Neuronal stem cell (in vitro differentiated cells): ENCODE data around the gene RALGDS.

Experiments
- DNase-seq: peaks from one replicate; pipeline ENCODE4 v3.0.0-alpha.2; 2013; ENCODE audit warnings: low spot score
- H2AFZ ChIP-seq: one replicate; pipeline ENCODE4 v1.6.1; 2013; ENCODE audit warnings: mild to moderate bottlenecking, low read length, inconsistent platforms
- H2AK5ac ChIP-seq: 2 replicates; pipeline ENCODE4 v1.6.1; 2013; ENCODE audit warnings: low read depth, mild to moderate bottlenecking, inconsistent platforms, low read length, moderate library complexity, mixed read lengths
- H2BK120ac ChIP-seq: 2 replicates; pipeline ENCODE4 v1.6.1; 2013; ENCODE audit warnings: low read depth, mild to moderate bottlenecking, inconsistent platforms, low read length, moderate library complexity, mixed read lengths
- H2BK12ac ChIP-seq: one replicate; pipeline ENCODE4 v1.6.1; 2013; ENCODE audit warnings: low read length, inconsistent platforms
- H2BK15ac ChIP-seq: 2 replicates; pipeline ENCODE4 v1.6.1; 2013; ENCODE audit warnings: mild to moderate bottlenecking, low read length, inconsistent platforms, mixed read lengths
- H2BK5ac ChIP-seq: one replicate; pipeline ENCODE4 v1.6.1; 2013; ENCODE audit warnings: inconsistent platforms, mild to moderate bottlenecking, low read length, moderate library complexity
- H3K14ac ChIP-seq: one replicate; pipeline ENCODE4 v1.6.1; 2013; ENCODE audit warnings: low read length, inconsistent platforms
- H3K18ac ChIP-seq: 2 replicates; pipeline ENCODE4 v1.6.1; 2013; ENCODE audit warnings: low read length, inconsistent platforms
- H3K23ac ChIP-seq: 2 replicates; pipeline ENCODE4 v1.6.1; 2013; ENCODE audit warnings: low read depth, mild to moderate bottlenecking, mixed read lengths, low read length, inconsistent platforms; ENCODE audit not compliant: poor library complexity
- H3K27ac ChIP-seq: replicated peaks from 3 replicates; pipeline ENCODE4 v1.5.1; 2013; ENCODE audit warnings: low read length, inconsistent platforms
- H3K27me3 ChIP-seq, 3 experiments: 2 replicates each; pipeline ENCODE4 v1.6.1; 2013; ENCODE audit warnings: low read length in 3 of 3, mild to moderate bottlenecking in 2 of 3, inconsistent platforms in 1 of 3, low read depth in 1 of 3, mixed read lengths in 1 of 3, moderate library complexity in 1 of 3; ENCODE audit not compliant: control insufficient read depth in 3 of 3, insufficient read depth in 3 of 3
- H3K36me3 ChIP-seq, 2 donors: replicated peaks in 1 of 2; 2 replicates each; pipeline ENCODE4 v1.6.1; 2013; ENCODE audit warnings: low read length in 2 of 2; ENCODE audit not compliant: control insufficient read depth in 2 of 2, insufficient read depth in 2 of 2
- H3K4ac ChIP-seq: 2 replicates; pipeline ENCODE4 v1.6.1; 2013; ENCODE audit warnings: inconsistent platforms, mild to moderate bottlenecking, low read length, moderate library complexity
- H3K4me1 ChIP-seq, 2 donors: 1 replicate in 1 of 2; 2 replicates in 1 of 2; pipeline ENCODE4 v1.6.1; 2013; ENCODE audit warnings: low read length in 2 of 2, low read depth in 1 of 2; ENCODE audit not compliant: control insufficient read depth in 2 of 2, insufficient read depth in 1 of 2
- H3K4me2 ChIP-seq: one replicate; pipeline ENCODE4 v1.6.1; 2013; ENCODE audit warnings: mild to moderate bottlenecking, low read length, inconsistent platforms; ENCODE audit not compliant: insufficient read depth, poor library complexity, severe bottlenecking
- H3K4me3 ChIP-seq, 2 donors: 2 replicates each; pipeline ENCODE4 v1.5.1; 2013; ENCODE audit warnings: low read length in 2 of 2, mild to moderate bottlenecking in 2 of 2, inconsistent platforms in 1 of 2, moderate library complexity in 1 of 2
- H3K79me1 ChIP-seq: one replicate; pipeline ENCODE4 v1.6.1; 2013; ENCODE audit warnings: low read depth, mild to moderate bottlenecking, inconsistent platforms, low read length, moderate library complexity
- H3K9ac ChIP-seq: one replicate; pipeline ENCODE4 v1.6.1; 2013; ENCODE audit warnings: mild to moderate bottlenecking, low read depth, low read length, inconsistent platforms; ENCODE audit not compliant: poor library complexity
- H3K9me3 ChIP-seq, 2 donors: replicated peaks in 1 of 2; 2 replicates each; pipeline versions ENCODE3 to v1.6.1; 2013; ENCODE audit warnings: low read length in 2 of 2, mild to moderate bottlenecking in 2 of 2, inconsistent platforms in 1 of 2, low read depth in 1 of 2, mixed read lengths in 1 of 2, moderate library complexity in 1 of 2; ENCODE audit not compliant: control insufficient read depth in 2 of 2, insufficient read depth in 1 of 2
- H4K8ac ChIP-seq: one replicate; pipeline ENCODE4 v1.6.1; 2013; ENCODE audit warnings: low read depth, mild to moderate bottlenecking, inconsistent platforms, low read length, moderate library complexity
- H4K91ac ChIP-seq: one replicate; pipeline ENCODE4 v1.6.1; 2013; ENCODE audit warnings: low read length, low read depth, mild to moderate bottlenecking, inconsistent platforms; ENCODE audit not compliant: poor library complexity
- WGBS, 2 donors: extraction: QIAGEN DNeasy Blood & Tissue Kit; methylation state at CpG; one replicate each; pipeline ENCODE4 v1.1.7; 2013; ENCODE audit warnings: missing lambda C conversion rate in 2 of 2, mixed read lengths in 1 of 2; ENCODE audit not compliant: insufficient read length in 2 of 2, insufficient replicate concordance in 1 of 2; ENCODE audit errors: extremely low coverage in 2 of 2; 5-methylcytosine and 5-hydroxymethylcytosine counted together

The RALGDS gene

GRCh38 chr9:133058550-133059320 lies 62.3 kb downstream of the RALGDS start:
- no peak overlapping the region for H2BK12ac ChIP-seq
- H3K4me2 ChIP-seq, result no peak overlapping the region
- no peak overlapping the region for H2AK5ac ChIP-seq
- H2BK120ac ChIP-seq, result no peak overlapping the region
- H3K4me1 ChIP-seq, result peaks cover 13 to 17% of the 10 kb centered on the region in 2 donors
- H3K18ac ChIP-seq, result no peak overlapping the region
- no peak overlapping the region for H3K14ac ChIP-seq
- H2AFZ ChIP-seq, result no peak overlapping the region
- WGBS, 2 donors, result no CpG with 5 or more reads among the region's 12 CpGs
- no peak overlapping the region for H3K4me3 ChIP-seq
- H3K79me1 ChIP-seq, result peaks cover 2% of the 10 kb centered on the region
- no peaks in the 10 kb centered on the region for H3K27me3 ChIP-seq
- H3K4ac ChIP-seq, result no peak overlapping the region
- no peak for DNase-seq
- H2BK15ac ChIP-seq, result no peak overlapping the region
- no peak overlapping the region for H2BK5ac ChIP-seq
- H3K9ac ChIP-seq, result no peak overlapping the region
- H3K27ac ChIP-seq, result no peak overlapping the region
- H3K9me3 ChIP-seq, result no peaks in the 10 kb centered on the region
- no peak overlapping the region for H4K91ac ChIP-seq
- no peak overlapping the region for H4K8ac ChIP-seq
- H3K36me3 ChIP-seq, result peaks cover 33 to 51% of the 10 kb centered on the region in 2 donors
- no peak overlapping the region for H3K23ac ChIP-seq

GRCh38 chr9:133058071-133058470 lies 63.0 kb downstream of the RALGDS start:
- peaks cover 2% of the 10 kb centered on the region for H3K79me1 ChIP-seq
- H3K9me3 ChIP-seq, result no peaks in the 10 kb centered on the region
- H3K27me3 ChIP-seq, result no peaks in the 10 kb centered on the region
- H3K4me2 ChIP-seq, result no peak overlapping the region
- H3K14ac ChIP-seq, result no peak overlapping the region
- H3K23ac ChIP-seq, result no peak overlapping the region
- no peak overlapping the region for H2BK120ac ChIP-seq
- H2BK5ac ChIP-seq, result no peak overlapping the region
- no CpG with 5 or more reads among the region's 7 CpGs for WGBS, 2 donors
- no peak overlapping the region for H3K27ac ChIP-seq
- H3K4ac ChIP-seq, result no peak overlapping the region
- no peak overlapping the region for H3K4me3 ChIP-seq
- H2AK5ac ChIP-seq, result no peak overlapping the region
- H2AFZ ChIP-seq, result no peak overlapping the region
- no peak overlapping the region for H2BK15ac ChIP-seq
- H4K91ac ChIP-seq, result no peak overlapping the region
- H2BK12ac ChIP-seq, result no peak overlapping the region
- H3K36me3 ChIP-seq, result peaks cover 37 to 58% of the 10 kb centered on the region in 2 donors
- H3K4me1 ChIP-seq, result peaks cover 13 to 17% of the 10 kb centered on the region in 2 donors
- DNase-seq, result no peak
- no peak overlapping the region for H4K8ac ChIP-seq
- no peak overlapping the region for H3K18ac ChIP-seq
- no peak overlapping the region for H3K9ac ChIP-seq

GRCh38 chr9:133057553-133057952 lies 63.5 kb downstream of the RALGDS start:
- H2AFZ ChIP-seq, result no peak overlapping the region

GRCh38 chr9:133057006-133057405 lies 64.0 kb downstream of the RALGDS start:
- no peak overlapping the region for H2AFZ ChIP-seq
- WGBS, 2 donors, result no CpG with 5 or more reads among the region's 8 CpGs
- H3K9ac ChIP-seq, result no peak overlapping the region
- H2AK5ac ChIP-seq, result no peak overlapping the region
- peaks cover 43 to 68% of the 10 kb centered on the region in 2 donors for H3K36me3 ChIP-seq
- H3K79me1 ChIP-seq, result peaks cover 2% of the 10 kb centered on the region
- H3K4ac ChIP-seq, result no peak overlapping the region
- H3K23ac ChIP-seq, result no peak overlapping the region
- peaks cover 13 to 17% of the 10 kb centered on the region in 2 donors for H3K4me1 ChIP-seq
- H3K27me3 ChIP-seq, result no peaks in the 10 kb centered on the region
- no peak overlapping the region for H3K4me3 ChIP-seq
- no peak overlapping the region for H3K14ac ChIP-seq
- no peak overlapping the region for H2BK12ac ChIP-seq
- H3K27ac ChIP-seq, result no peak overlapping the region
- H3K9me3 ChIP-seq, result no peaks in the 10 kb centered on the region
- no peak overlapping the region for H2BK15ac ChIP-seq
- H3K4me2 ChIP-seq, result no peak overlapping the region
- H3K18ac ChIP-seq, result no peak overlapping the region
- H2BK120ac ChIP-seq, result no peak overlapping the region
- H4K8ac ChIP-seq, result no peak overlapping the region
- DNase-seq, result no peak
- no peak overlapping the region for H2BK5ac ChIP-seq
- H4K91ac ChIP-seq, result no peak overlapping the region

More at GRCh38 chr9:133057553-133057952, 63.5 kb downstream of the RALGDS start:
- no peak overlapping the region for H2BK15ac ChIP-seq
- no peak overlapping the region for H2BK12ac ChIP-seq
- H3K27me3 ChIP-seq, result no peaks in the 10 kb centered on the region
- no peak overlapping the region for H3K9ac ChIP-seq
- no peak overlapping the region for H4K91ac ChIP-seq
- no peak overlapping the region for H2BK5ac ChIP-seq
- peaks cover 13 to 17% of the 10 kb centered on the region in 2 donors for H3K4me1 ChIP-seq
- peaks cover 2% of the 10 kb centered on the region for H3K79me1 ChIP-seq
- DNase-seq, result no peak
- WGBS, 2 donors, result no CpG with 5 or more reads among the region's 12 CpGs
- H2AK5ac ChIP-seq, result no peak overlapping the region
- no peak overlapping the region for H2BK120ac ChIP-seq
- no peak overlapping the region for H4K8ac ChIP-seq
- no peak overlapping the region for H3K4ac ChIP-seq
- no peak overlapping the region for H3K18ac ChIP-seq
- H3K36me3 ChIP-seq, result peaks cover 40 to 63% of the 10 kb centered on the region in 2 donors
- H3K4me2 ChIP-seq, result no peak overlapping the region
- H3K9me3 ChIP-seq, result no peaks in the 10 kb centered on the region
- H3K23ac ChIP-seq, result no peak overlapping the region
- H3K4me3 ChIP-seq, result no peak overlapping the region
- no peak overlapping the region for H3K14ac ChIP-seq
- H3K27ac ChIP-seq, result no peak overlapping the region
